Spleen (tissue), 7 donors: Measurements from ENCODE around the gene IL18.

Experiments
- POLR2AphosphoS5 ChIP-seq, 3 donors: sonication (generic); formaldehyde crosslinking; IDR thresholded peaks; one replicate each; pipeline ENCODE4 v1.5.1; 2017; ENCODE audit warnings: antibody characterized with exemption in 3 of 3
- TF ChIP-seq, protein P1 (sequence below), 11 experiments: fragments of 200-600 bp in 7 of 11; fragments of 450-650 bp in 4 of 11; sonication (generic) in 4 of 11; IDR thresholded peaks in 8 of 11; conservative IDR thresholded peaks in 3 of 11; 1 replicate in 7 of 11; 2 replicates in 4 of 11; pipeline versions ENCODE4 v1.4.0 to v1.8.0; 2016 to 2021; ENCODE audit warnings: antibody characterized with exemption in 11 of 11, inconsistent platforms in 4 of 11, mild to moderate bottlenecking in 1 of 11
- donor health status: DM: no; HTN: no; CAD: no; lungs with moderate emphysema.
- donor health status: DM: no; HTN: no; CAD: no.
- donor health status: DM: no; HTN: no; CAD: no.

DNA sequence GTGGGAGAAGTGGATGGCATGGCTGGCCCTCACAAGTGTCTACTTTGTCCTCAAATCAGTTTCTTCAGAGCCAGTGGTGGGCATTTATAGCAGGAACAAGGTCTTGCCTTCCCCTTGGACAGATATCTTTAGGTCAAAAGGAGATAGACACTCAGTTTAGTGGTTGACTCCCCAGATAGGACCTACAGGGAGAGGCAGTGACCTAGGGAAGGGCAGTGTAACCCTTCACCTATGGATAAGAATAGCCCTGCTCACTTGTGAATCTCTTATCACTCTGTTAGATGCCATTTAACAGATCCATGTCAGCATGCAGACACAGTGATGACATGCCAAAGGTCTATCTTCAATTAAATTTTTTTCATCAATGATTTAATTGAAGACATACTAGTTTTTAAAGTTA is 22.4 kb upstream of the IL18 start:
- TF ChIP-seq, protein P1, sequence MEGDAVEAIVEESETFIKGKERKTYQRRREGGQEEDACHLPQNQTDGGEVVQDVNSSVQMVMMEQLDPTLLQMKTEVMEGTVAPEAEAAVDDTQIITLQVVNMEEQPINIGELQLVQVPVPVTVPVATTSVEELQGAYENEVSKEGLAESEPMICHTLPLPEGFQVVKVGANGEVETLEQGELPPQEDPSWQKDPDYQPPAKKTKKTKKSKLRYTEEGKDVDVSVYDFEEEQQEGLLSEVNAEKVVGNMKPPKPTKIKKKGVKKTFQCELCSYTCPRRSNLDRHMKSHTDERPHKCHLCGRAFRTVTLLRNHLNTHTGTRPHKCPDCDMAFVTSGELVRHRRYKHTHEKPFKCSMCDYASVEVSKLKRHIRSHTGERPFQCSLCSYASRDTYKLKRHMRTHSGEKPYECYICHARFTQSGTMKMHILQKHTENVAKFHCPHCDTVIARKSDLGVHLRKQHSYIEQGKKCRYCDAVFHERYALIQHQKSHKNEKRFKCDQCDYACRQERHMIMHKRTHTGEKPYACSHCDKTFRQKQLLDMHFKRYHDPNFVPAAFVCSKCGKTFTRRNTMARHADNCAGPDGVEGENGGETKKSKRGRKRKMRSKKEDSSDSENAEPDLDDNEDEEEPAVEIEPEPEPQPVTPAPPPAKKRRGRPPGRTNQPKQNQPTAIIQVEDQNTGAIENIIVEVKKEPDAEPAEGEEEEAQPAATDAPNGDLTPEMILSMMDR (IDR thresholded peaks at IDR 0.05 in 8 of 11, conservative IDR thresholded peaks at IDR 0.05 in 3 of 11), result no peak
- no peak for TF ChIP-seq POLR2AphosphoS5 (IDR thresholded peaks at IDR 0.05)
